ENCODE data around the gene LRRC53.

DNA sequence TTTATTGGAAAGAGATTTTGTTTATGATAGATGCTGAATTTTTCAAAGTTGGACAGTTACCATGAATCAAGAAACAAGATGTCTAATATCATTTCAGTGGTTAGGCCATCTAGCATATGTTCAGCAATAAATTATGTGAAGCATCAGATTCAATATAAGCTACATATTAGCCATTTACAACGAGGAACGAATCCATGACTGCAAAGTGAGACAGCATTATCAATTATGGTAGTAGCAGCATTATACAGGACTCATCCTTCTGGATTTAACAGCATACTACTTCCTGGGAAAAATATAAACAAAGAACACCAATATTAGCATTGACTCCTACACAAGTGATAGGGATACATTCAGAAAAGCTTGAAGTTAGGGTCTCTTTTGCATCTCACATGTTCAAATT lies 59.1 kb downstream of the LRRC53 start:
- TF ChIP-seq, protein P1, sequence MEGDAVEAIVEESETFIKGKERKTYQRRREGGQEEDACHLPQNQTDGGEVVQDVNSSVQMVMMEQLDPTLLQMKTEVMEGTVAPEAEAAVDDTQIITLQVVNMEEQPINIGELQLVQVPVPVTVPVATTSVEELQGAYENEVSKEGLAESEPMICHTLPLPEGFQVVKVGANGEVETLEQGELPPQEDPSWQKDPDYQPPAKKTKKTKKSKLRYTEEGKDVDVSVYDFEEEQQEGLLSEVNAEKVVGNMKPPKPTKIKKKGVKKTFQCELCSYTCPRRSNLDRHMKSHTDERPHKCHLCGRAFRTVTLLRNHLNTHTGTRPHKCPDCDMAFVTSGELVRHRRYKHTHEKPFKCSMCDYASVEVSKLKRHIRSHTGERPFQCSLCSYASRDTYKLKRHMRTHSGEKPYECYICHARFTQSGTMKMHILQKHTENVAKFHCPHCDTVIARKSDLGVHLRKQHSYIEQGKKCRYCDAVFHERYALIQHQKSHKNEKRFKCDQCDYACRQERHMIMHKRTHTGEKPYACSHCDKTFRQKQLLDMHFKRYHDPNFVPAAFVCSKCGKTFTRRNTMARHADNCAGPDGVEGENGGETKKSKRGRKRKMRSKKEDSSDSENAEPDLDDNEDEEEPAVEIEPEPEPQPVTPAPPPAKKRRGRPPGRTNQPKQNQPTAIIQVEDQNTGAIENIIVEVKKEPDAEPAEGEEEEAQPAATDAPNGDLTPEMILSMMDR (conservative IDR thresholded peaks at IDR 0.05; ENCODE audit: low read depth, low read length), result no peak
- TF ChIP-seq POLR2A (IDR thresholded peaks at IDR 0.05; ENCODE audit: low read depth, low read length) (no peak), MAZ (IDR thresholded peaks at IDR 0.05; ENCODE audit: borderline replicate concordance, low read depth, low read length) (no peak), RAD21 (IDR thresholded peaks at IDR 0.05; ENCODE audit: low read length) (no peak), NFE2L2 (IDR thresholded peaks at IDR 0.05; ENCODE audit: low read depth, low read length) (no peak), CEBPB (IDR thresholded peaks at IDR 0.05; ENCODE audit: low read depth, low read length) (no peak), RCOR1 (IDR thresholded peaks at IDR 0.05; ENCODE audit: insufficient replicate concordance, low read length) (no peak), MAFK (IDR thresholded peaks at IDR 0.05; ENCODE audit: low read depth, low read length) (no peak), BHLHE40 (IDR thresholded peaks at IDR 0.05; ENCODE audit: low read depth, low read length) (no peak)
- TF ChIP-seq, protein P2, sequence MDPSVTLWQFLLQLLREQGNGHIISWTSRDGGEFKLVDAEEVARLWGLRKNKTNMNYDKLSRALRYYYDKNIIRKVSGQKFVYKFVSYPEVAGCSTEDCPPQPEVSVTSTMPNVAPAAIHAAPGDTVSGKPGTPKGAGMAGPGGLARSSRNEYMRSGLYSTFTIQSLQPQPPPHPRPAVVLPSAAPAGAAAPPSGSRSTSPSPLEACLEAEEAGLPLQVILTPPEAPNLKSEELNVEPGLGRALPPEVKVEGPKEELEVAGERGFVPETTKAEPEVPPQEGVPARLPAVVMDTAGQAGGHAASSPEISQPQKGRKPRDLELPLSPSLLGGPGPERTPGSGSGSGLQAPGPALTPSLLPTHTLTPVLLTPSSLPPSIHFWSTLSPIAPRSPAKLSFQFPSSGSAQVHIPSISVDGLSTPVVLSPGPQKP (IDR thresholded peaks at IDR 0.05; ENCODE audit: borderline replicate concordance, low read depth, low read length), result no peak
